ENCODE results near the gene LRRC1.

- TF ChIP-seq CTCF (IDR thresholded peaks at IDR 0.05): no peak
- no peak for TF ChIP-seq POLR2AphosphoS5 (IDR thresholded peaks at IDR 0.05)
- TF ChIP-seq EP300 (IDR thresholded peaks at IDR 0.05): no peak
- no peak for TF ChIP-seq POLR2A (IDR thresholded peaks at IDR 0.05; ENCODE audit: low read depth)
Measured at GRCh38 chr6:53754330-53754729, 40.5 kb upstream of the LRRC1 start.

Measured in esophagus muscularis mucosa (tissue), 4 donors.